ENCODE data around the gene SLC10A3. TPM values are rescaled to one million over a fixed set of nuclear protein-coding genes. Genes with fewer than 3 reads are reported as not detected.

Gene SLC10A3
- total RNA-seq, 2 experiments from 2014 or later = 14.4 to 16.1 TPM

GRCh38 chrX:154441564-154441963 lies 48.9 kb downstream of the SLC10A3 start:
- CTCF ChIA-PET = no interaction called here
- peaks cover 21% of the 10 kb centered on the region for H3K36me3 Mint-ChIP-seq
- POLR2A ChIA-PET = no interaction called here
- H3K27ac Mint-ChIP-seq = peak overlapping the region; percentile 5
- H3K27me3 Mint-ChIP-seq = no peaks in the 10 kb centered on the region
- intact Hi-C loops (cut with micrococcal nuclease) = loop anchor here (5.0 kb wide), 1 partner anchor 36 kb away; the partner anchor contains the start of gene LAGE3
- H3K4me1 Mint-ChIP-seq (ENCODE audit: low read depth) = peaks cover 28% of the 10 kb centered on the region
- H3K4me3 Mint-ChIP-seq = no peak overlapping the region
- no peak for DNase-seq
- H3K9me3 Mint-ChIP-seq = no peaks in the 10 kb centered on the region

DNA sequence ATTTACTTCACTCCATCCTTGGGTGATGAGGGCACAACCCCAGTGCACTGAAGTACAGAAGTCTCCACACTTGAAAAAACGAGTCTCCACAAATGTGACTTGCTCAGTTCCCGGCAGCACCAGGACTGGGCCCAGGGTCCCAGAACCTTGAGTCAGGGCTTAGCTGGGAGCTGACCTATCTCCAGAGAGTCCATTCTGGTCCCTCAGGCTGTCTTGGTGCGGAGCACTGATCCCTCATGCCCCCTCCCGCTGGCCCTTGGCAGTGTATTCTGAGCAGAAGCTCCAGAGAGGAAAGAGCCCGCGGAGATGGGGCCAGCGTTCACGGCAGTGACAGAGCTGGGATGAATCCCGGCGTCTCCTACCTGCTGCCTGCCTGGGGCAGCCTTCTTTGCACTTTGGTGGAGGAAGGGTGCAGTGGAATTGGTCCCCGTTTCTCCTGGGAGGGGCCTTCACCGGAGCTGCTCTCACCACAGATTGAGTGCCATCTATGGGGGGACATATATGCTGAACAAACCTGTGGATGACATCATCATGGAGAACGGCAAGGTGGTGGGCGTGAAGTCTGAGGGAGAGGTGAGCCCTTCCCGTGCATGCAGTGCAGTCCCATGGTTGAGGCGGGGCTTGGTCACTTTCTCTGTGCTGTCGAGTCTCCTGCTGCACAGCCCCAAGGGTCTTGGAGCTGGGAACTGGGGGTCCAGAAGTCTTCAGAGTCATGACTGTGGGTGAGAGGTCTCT lies 49.6 kb downstream of the SLC10A3 start:
- POLR2A ChIA-PET = no interaction called here
- DNase-seq = no peak
- H3K27me3 Mint-ChIP-seq = no peaks in the 10 kb centered on the region
- CTCF ChIA-PET = no interaction called here
- H3K9me3 Mint-ChIP-seq = no peaks in the 10 kb centered on the region
- peak overlapping the region; percentile 19 for H3K27ac Mint-ChIP-seq
- intact Hi-C loops (cut with micrococcal nuclease) = loop anchor here (5.0 kb wide), 1 partner anchor 37 kb away; the partner anchor contains the start of gene LAGE3
- no peak overlapping the region for H3K4me3 Mint-ChIP-seq
- H3K4me1 Mint-ChIP-seq (ENCODE audit: low read depth) = peaks cover 27% of the 10 kb centered on the region
- H3K36me3 Mint-ChIP-seq = peaks cover 24% of the 10 kb centered on the region

GRCh38 chrX:154439841-154440240 lies 50.6 kb downstream of the SLC10A3 start:
- Mint-ChIP-seq H3K36me3 (peaks cover 26% of the 10 kb centered on the region), H3K27ac (no peak overlapping the region), H3K4me1 (ENCODE audit: low read depth) (peaks cover 27% of the 10 kb centered on the region), H3K27me3 (no peaks in the 10 kb centered on the region), H3K9me3 (no peaks in the 10 kb centered on the region), H3K4me3 (no peak overlapping the region)
- ChIA-PET CTCF (no interaction called here), POLR2A (no interaction called here)
- intact Hi-C loops (cut with micrococcal nuclease) = loop anchor here (5.0 kb wide), 4 partner anchors 37 to 648 kb away; partner anchors contain the start of genes EMD, IDH3G, LAGE3 and RPL10
- no peak for DNase-seq

DNA sequence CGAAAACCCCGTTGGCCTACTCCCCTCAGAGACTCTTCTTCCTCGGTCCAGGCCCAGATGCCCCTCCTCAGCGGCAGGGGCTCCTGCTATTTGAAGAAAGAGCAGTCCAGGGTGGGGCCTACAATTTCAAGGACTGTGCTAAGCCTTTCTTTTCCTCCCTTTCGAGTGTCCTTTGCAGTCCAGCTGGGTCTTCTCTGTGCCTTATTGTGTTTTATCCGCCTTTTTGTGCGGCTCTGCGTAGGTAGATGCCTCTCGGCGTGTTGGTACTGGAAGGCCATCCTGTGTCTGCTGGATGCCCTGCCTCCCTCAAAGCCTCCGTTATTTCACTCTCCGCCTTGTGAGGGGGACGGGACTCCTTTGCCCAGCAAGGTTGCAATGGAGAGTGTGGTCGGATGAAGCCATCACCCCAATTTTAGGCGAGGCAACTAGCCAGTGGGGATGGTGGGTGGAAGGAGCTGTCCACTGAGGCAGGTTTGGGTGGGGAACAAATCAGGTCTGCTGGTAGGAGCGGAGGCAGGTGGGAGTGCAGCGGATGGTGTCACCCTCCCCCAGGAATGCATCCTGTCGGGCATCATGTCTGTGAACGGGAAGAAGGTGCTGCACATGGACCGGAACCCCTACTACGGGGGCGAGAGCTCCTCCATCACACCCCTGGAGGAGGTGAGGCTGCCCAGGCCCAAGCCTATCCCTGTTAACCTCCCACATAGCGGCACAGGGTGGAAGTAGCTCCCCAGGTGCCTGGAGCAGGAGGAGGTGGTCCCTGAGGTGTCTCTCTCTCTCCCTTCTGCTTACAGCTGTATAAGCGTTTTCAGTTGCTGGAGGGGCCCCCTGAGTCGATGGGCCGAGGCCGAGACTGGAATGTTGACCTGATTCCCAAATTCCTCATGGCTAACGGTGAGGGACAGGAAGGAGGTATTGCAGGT lies 52.2 kb downstream of the SLC10A3 start:
- POLR2A ChIA-PET = interaction anchor here (1.7 kb wide), 1 partner anchor 27 kb away, joined by 5 read pairs; the partner anchor contains the start of gene TAFAZZIN
- H3K27ac Mint-ChIP-seq = peak overlapping the region; percentile 88
- no peak for DNase-seq
- peak overlapping the region; percentile 82 for H3K4me3 Mint-ChIP-seq
- intact Hi-C loops (cut with micrococcal nuclease) = loop anchor here (2.0 to 5.0 kb wide), 4 partner anchors 19 to 646 kb away; partner anchors contain the start of genes EMD, IDH3G, RPL10 and SSR4
- H3K9me3 Mint-ChIP-seq = no peaks in the 10 kb centered on the region
- CTCF ChIA-PET = no interaction called here
- H3K4me1 Mint-ChIP-seq (ENCODE audit: low read depth) = peaks cover 27% of the 10 kb centered on the region
- no peaks in the 10 kb centered on the region for H3K27me3 Mint-ChIP-seq
- peaks cover 26% of the 10 kb centered on the region for H3K36me3 Mint-ChIP-seq

Small RNA genes lying within 50 kb of the gene (microRNA-seq; reads per million reads assigned to microRNA genes)
- not detected for gene MIR6858 (ENCODE audit: borderline microRNAs expressed, borderline number of aligned reads, borderline replicate concordance)

Other genes starting within 250 kb of the SLC10A3 start
- not detected for gene OPN1MW3, start 233.0 kb downstream of the SLC10A3 start, total RNA-seq
- gene TEX28, start 195.5 kb downstream of the SLC10A3 start, total RNA-seq = not detected
- under 1 TPM; 0.15 to 0.21 TPM for gene TKTL1, start 194.8 kb downstream of the SLC10A3 start, total RNA-seq
- gene FLNA, start 116.0 kb downstream of the SLC10A3 start, total RNA-seq = 1,000 to 10,000 TPM; 1,023 to 1,032 TPM
- gene EMD, start 111.3 kb downstream of the SLC10A3 start, total RNA-seq = 10 to 100 TPM; 75.8 to 79.1 TPM
- 1,000 to 10,000 TPM; 3,597 to 3,654 TPM for gene RPL10, start 92.3 kb downstream of the SLC10A3 start, total RNA-seq
- gene DNASE1L1, start 81.4 kb downstream of the SLC10A3 start, total RNA-seq = 10 to 100 TPM; 12.5 to 13.3 TPM
- 10 to 100 TPM; 58.6 to 66.4 TPM for gene TAFAZZIN, start 79.1 kb downstream of the SLC10A3 start, total RNA-seq
- 10 to 100 TPM; 30.8 to 31.6 TPM for gene ATP6AP1, start 62.0 kb downstream of the SLC10A3 start, total RNA-seq
- gene GDI1, start 53.5 kb downstream of the SLC10A3 start, total RNA-seq = 100 to 1,000 TPM; 119 to 121 TPM
- 10 to 100 TPM; 61.1 to 61.9 TPM for gene FAM50A, start 46.5 kb downstream of the SLC10A3 start, total RNA-seq
- gene PLXNA3, start 32.3 kb downstream of the SLC10A3 start, total RNA-seq = 10 to 100 TPM; 33.7 to 35.2 TPM
- gene LAGE3, start 11.3 kb downstream of the SLC10A3 start, total RNA-seq = 10 to 100 TPM; 45.5 to 47.7 TPM
- 10 to 100 TPM; 49.5 to 53.3 TPM for gene UBL4A, start 4.0 kb downstream of the SLC10A3 start, total RNA-seq
- gene FAM3A, start 25.6 kb upstream of the SLC10A3 start, total RNA-seq = 10 to 100 TPM; 21.4 to 28.4 TPM
- 10 to 100 TPM; 65.8 to 70.4 TPM for gene G6PD, start 56.2 kb upstream of the SLC10A3 start, total RNA-seq
- 10 to 100 TPM; 39.4 to 45.9 TPM for gene IKBKG, start 57.0 kb upstream of the SLC10A3 start, total RNA-seq
- not detected for gene CTAG1A, start 94.5 kb upstream of the SLC10A3 start, total RNA-seq
- not detected for gene CTAG1B, start 128.7 kb upstream of the SLC10A3 start, total RNA-seq
- not detected for gene CTAG2, start 162.9 kb upstream of the SLC10A3 start, total RNA-seq

Measured in activated CD4-positive, alpha-beta memory T cell treated with anti-CD3 and anti-CD28 coated beads for 36 hours (primary cell).